ENCODE measurements around the gene GPANK1.

The GPANK1 gene

GRCh38 chr6:31662124-31662723, 2.6 kb downstream of the GPANK1 start:
- Mint-ChIP-seq H3K27ac (peak overlapping the region; percentile 63), H3K4me1 (peaks cover 60 to 85% of the 10 kb centered on the region in 2 donors), H3K9me3 (no peaks in the 10 kb centered on the region), H3K36me3 (peaks cover 54 to 74% of the 10 kb centered on the region in 2 donors), H3K27me3 (no peaks in the 10 kb centered on the region), H3K4me3 (peak overlapping the region; percentile 72 to 97)
- ATAC-seq (replicated peaks) (no peak), DNase-seq (no peak)

- no peaks in the 10 kb centered on the region for H3K9me3 Mint-ChIP-seq
- H3K4me1 Mint-ChIP-seq: peaks cover 59 to 85% of the 10 kb centered on the region in 2 donors
- no peak for ATAC-seq (replicated peaks)
- H3K27ac Mint-ChIP-seq: peak overlapping the region; percentile 92
- H3K27me3 Mint-ChIP-seq: no peaks in the 10 kb centered on the region
- H3K4me3 Mint-ChIP-seq: peak overlapping the region; percentile 95 to 97
- H3K36me3 Mint-ChIP-seq: peaks cover 54 to 72% of the 10 kb centered on the region in 2 donors
- DNase-seq: peak; percentile 28
These were observed 3.3 kb downstream of the GPANK1 start for GRCh38 chr6:31661262-31662123.

GRCh38 chr6:31660381-31661261, 4.2 kb downstream of the GPANK1 start, which contains the start of gene C6orf47:
Gene C6orf47, minus strand, starts transcription at chr6:31660778. Its CDS starts 831 bp downstream, at chr6:31659947.
- ATAC-seq (replicated peaks) (peak; percentile 64 to 73), DNase-seq (peak; percentile 68)
- Mint-ChIP-seq H3K9me3 (no peaks in the 10 kb centered on the region), H3K36me3 (peaks cover 56 to 73% of the 10 kb centered on the region in 2 donors), H3K4me1 (peaks cover 57 to 87% of the 10 kb centered on the region in 2 donors), H3K4me3 (peak within 1 kb of the TSS; percentile 95 to 97), H3K27me3 (no peaks in the 10 kb centered on the region), H3K27ac (peak within 1 kb of the TSS; percentile 96)

GRCh38 chr6:31659649-31660380, 5.0 kb downstream of the GPANK1 start:
- DNase-seq: peak; percentile 22
- Mint-ChIP-seq H3K4me3 (peak overlapping the region; percentile 95 to 97), H3K9me3 (no peaks in the 10 kb centered on the region), H3K4me1 (peaks cover 60 to 94% of the 10 kb centered on the region in 2 donors), H3K27me3 (no peaks in the 10 kb centered on the region), H3K36me3 (peaks cover 59 to 75% of the 10 kb centered on the region in 2 donors), H3K27ac (peak overlapping the region; percentile 96)
- ATAC-seq (replicated peaks): peak; percentile 58 to 59

GRCh38 chr6:31658983-31659648, 5.7 kb downstream of the GPANK1 start:
- H3K4me1 Mint-ChIP-seq: peaks cover 55 to 87% of the 10 kb centered on the region in 2 donors
- peak overlapping the region; percentile 95 to 97 for H3K4me3 Mint-ChIP-seq
- no peaks in the 10 kb centered on the region for H3K9me3 Mint-ChIP-seq
- H3K27ac Mint-ChIP-seq: peak overlapping the region; percentile 96
- no peak for ATAC-seq (replicated peaks)
- H3K36me3 Mint-ChIP-seq: peaks cover 53 to 68% of the 10 kb centered on the region in 2 donors
- no peak for DNase-seq
- no peaks in the 10 kb centered on the region for H3K27me3 Mint-ChIP-seq

GRCh38 chr6:31658158-31658688, 6.6 kb downstream of the GPANK1 start:
- Mint-ChIP-seq H3K9me3 (no peaks in the 10 kb centered on the region), H3K4me1 (peaks cover 50 to 78% of the 10 kb centered on the region in 2 donors), H3K4me3 (peak overlapping the region; percentile 95 to 97), H3K27me3 (no peaks in the 10 kb centered on the region), H3K36me3 (peaks cover 46 to 59% of the 10 kb centered on the region in 2 donors), H3K27ac (peak overlapping the region; percentile 77)
- ATAC-seq (replicated peaks) (no peak), DNase-seq (no peak)

GRCh38 chr6:31657406-31658157, 7.2 kb downstream of the GPANK1 start:
- H3K27me3 Mint-ChIP-seq: no peaks in the 10 kb centered on the region
- H3K27ac Mint-ChIP-seq: no peak overlapping the region
- no peaks in the 10 kb centered on the region for H3K9me3 Mint-ChIP-seq
- peaks cover 45 to 58% of the 10 kb centered on the region in 2 donors for H3K36me3 Mint-ChIP-seq
- peaks cover 50 to 72% of the 10 kb centered on the region in 2 donors for H3K4me1 Mint-ChIP-seq
- peak overlapping the region; percentile 95 to 97 for H3K4me3 Mint-ChIP-seq
- no peak for DNase-seq
- ATAC-seq (replicated peaks): no peak

- Mint-ChIP-seq H3K4me1 (peaks cover 46 to 68% of the 10 kb centered on the region in 2 donors), H3K9me3 (no peaks in the 10 kb centered on the region), H3K4me3 (peak within 1 kb of the TSS in 1 of 2 donors; percentile 28), H3K27ac (peak within 1 kb of the TSS; percentile 11), H3K27me3 (no peaks in the 10 kb centered on the region), H3K36me3 (peaks cover 48 to 61% of the 10 kb centered on the region in 2 donors)
- no peak for ATAC-seq (replicated peaks)
- DNase-seq: no peak
These were observed 9.2 kb downstream of the GPANK1 start, which contains the start of gene APOM for GRCh38 chr6:31655349-31656237. Gene APOM, plus strand, starts transcription at chr6:31655894. Its CDS starts 73 bp downstream, at chr6:31655967.

- Mint-ChIP-seq H3K36me3 (peaks cover 50 to 56% of the 10 kb centered on the region in 2 donors), H3K4me1 (peaks cover 46 to 73% of the 10 kb centered on the region in 2 donors), H3K9me3 (no peaks in the 10 kb centered on the region), H3K27me3 (no peaks in the 10 kb centered on the region), H3K4me3 (no peak overlapping the region), H3K27ac (no peak overlapping the region)
- no peak for ATAC-seq (replicated peaks)
- no peak for DNase-seq
These were observed 10.0 kb downstream of the GPANK1 start for GRCh38 chr6:31654574-31655348.

GRCh38 chr6:31652925-31653724, 11.7 kb downstream of the GPANK1 start:
- Mint-ChIP-seq H3K9me3 (no peaks in the 10 kb centered on the region), H3K27me3 (no peaks in the 10 kb centered on the region)
- ATAC-seq (replicated peaks): peak; percentile 70 to 75

More at GRCh38 chr6:31652925-31653724, 11.7 kb downstream of the GPANK1 start:
- no peak for DNase-seq
- H3K36me3 Mint-ChIP-seq: peaks cover 41 to 54% of the 10 kb centered on the region in 2 donors
- H3K4me3 Mint-ChIP-seq: peak overlapping the region; percentile 96
- H3K4me1 Mint-ChIP-seq: peaks cover 34 to 66% of the 10 kb centered on the region in 2 donors
- H3K27ac Mint-ChIP-seq: peak overlapping the region; percentile 99

All from stimulated activated naive B cell treated with anti-CD40 and anti-IgM and Interleukin-4, amounts not matched to agents 10 μg/mL and 1 μg/mL and 100 μg/mL, for 72 hours (primary cell).